Measurements from ENCODE around the gene PRSS2. TPM values are rescaled to one million over a fixed set of nuclear protein-coding genes. Genes with fewer than 3 reads are reported as not detected.
"Not testable (repeated sequence)": the region's sequence is repeated elsewhere in the genome, so short reads cannot be mapped to it uniquely, and the experiment has no call there.

Gene PRSS2
- polyA plus RNA-seq, 3 donors: not detected

GRCh38 chr7:142754681-142755575, 15.8 kb upstream of the PRSS2 start:
- Mint-ChIP-seq H3K27ac (no peak overlapping the region), H3K27me3 (ENCODE audit: low read depth in 3 of 3) (peaks cover 0 to 3% (median 3%) of the 10 kb centered on the region in 3 donors), H3K4me1 (no peaks in the 10 kb centered on the region), H3K36me3 (no peaks in the 10 kb centered on the region), H3K4me3 (no peak overlapping the region), H3K9me3 (peaks cover 0 to 2% (median 0%) of the 10 kb centered on the region in 7 donors)
- intact Hi-C loops (cut with micrococcal nuclease): no loop called here
- no peak for DNase-seq
- H3K4me1 ChIP-seq (ENCODE audit: control insufficient read depth in 1 of 2, insufficient read depth in 2 of 2, low read length in 2 of 2): no peaks in the 10 kb centered on the region
- no peak overlapping the region for H3K27ac ChIP-seq (ENCODE audit: low read depth in 1 of 2, low read length in 2 of 2)
- no peak overlapping the region for H2AFZ ChIP-seq (ENCODE audit: insufficient read depth, low read depth, low read length, poor library complexity, severe bottlenecking)
- no peak overlapping the region for H3K4me2 ChIP-seq (replicated peaks; ENCODE audit: extremely low read depth, low read length, poor library complexity, severe bottlenecking)
- no peak overlapping the region for H3K9ac ChIP-seq (ENCODE audit: insufficient read depth, low read length, poor library complexity, severe bottlenecking)
- no peak overlapping the region for H3K4me3 ChIP-seq (replicated peaks in 1 of 3; ENCODE audit: low read depth in 2 of 3, low read length in 3 of 3)
- no peak for TF ChIP-seq CTCF (IDR thresholded peaks at IDR 0.05)
- H3K79me2 ChIP-seq (ENCODE audit: insufficient read depth, low read length): no peaks in the 10 kb centered on the region
- H4K20me1 ChIP-seq (ENCODE audit: insufficient read depth, low read length): no peaks in the 10 kb centered on the region
- no peaks in the 10 kb centered on the region for H3K27me3 ChIP-seq (ENCODE audit: control insufficient read depth in 2 of 2, insufficient read depth in 2 of 2, low read length in 2 of 2)
- no peaks in the 10 kb centered on the region for H3K9me3 ChIP-seq (replicated peaks in 1 of 2; ENCODE audit: control insufficient read depth in 1 of 2, insufficient read depth in 1 of 2, low read length in 2 of 2)
- WGBS (ENCODE audit: insufficient coverage): 92% methylated on average over 7 of the region's 10 CpGs
- H3K36me3 ChIP-seq (replicated peaks in 1 of 2; ENCODE audit: control insufficient read depth in 1 of 2, insufficient read depth in 2 of 2, low read length in 2 of 2): no peaks in the 10 kb centered on the region

GRCh38 chr7:142758312-142758711, 12.5 kb upstream of the PRSS2 start:
- intact Hi-C loops (cut with micrococcal nuclease); H3K79me2 ChIP-seq (ENCODE audit: insufficient read depth, low read length); H3K4me3 Mint-ChIP-seq; H2AFZ ChIP-seq (ENCODE audit: insufficient read depth, low read depth, low read length, poor library complexity, severe bottlenecking); H3K9me3 Mint-ChIP-seq; H4K20me1 ChIP-seq (ENCODE audit: insufficient read depth, low read length); H3K27ac Mint-ChIP-seq; H3K4me2 ChIP-seq (replicated peaks; ENCODE audit: extremely low read depth, low read length, poor library complexity, severe bottlenecking); H3K27me3 ChIP-seq (ENCODE audit: control insufficient read depth in 2 of 2, insufficient read depth in 2 of 2, low read length in 2 of 2); H3K9ac ChIP-seq (ENCODE audit: insufficient read depth, low read length, poor library complexity, severe bottlenecking); H3K36me3 ChIP-seq (replicated peaks in 1 of 2; ENCODE audit: control insufficient read depth in 1 of 2, insufficient read depth in 2 of 2, low read length in 2 of 2); H3K27me3 Mint-ChIP-seq (ENCODE audit: low read depth in 3 of 3); H3K36me3 Mint-ChIP-seq; DNase-seq; H3K27ac ChIP-seq (ENCODE audit: low read depth in 1 of 2, low read length in 2 of 2); H3K4me3 ChIP-seq (replicated peaks in 1 of 3; ENCODE audit: low read depth in 2 of 3, low read length in 3 of 3); H3K4me1 Mint-ChIP-seq; H3K9me3 ChIP-seq (replicated peaks in 1 of 2; ENCODE audit: control insufficient read depth in 1 of 2, insufficient read depth in 1 of 2, low read length in 2 of 2); H3K4me1 ChIP-seq (ENCODE audit: control insufficient read depth in 1 of 2, insufficient read depth in 2 of 2, low read length in 2 of 2): not testable (repeated sequence)
- 83% methylated on average over 1 of the region's 3 CpGs for WGBS (ENCODE audit: insufficient coverage)
